Fibroblast of skin of right biceps (primary cell): ENCODE measurements around the gene BLNK.
"Not testable (repeated sequence)": the region's sequence is repeated elsewhere in the genome, so short reads cannot be mapped to it uniquely, and the experiment has no call there.

Experiments used
- DNase-seq: peaks from one replicate; pipeline ENCODE4 v3.0.0-alpha.2; 2013

Gene BLNK

GRCh38 chr10:96218826-96219225 is 52.5 kb downstream of the BLNK start:
- no peak for DNase-seq

- DNase-seq, result no peak
Observed at GRCh38 chr10:96217711-96218110, 53.7 kb downstream of the BLNK start.

GRCh38 chr10:96216775-96217174 is 54.6 kb downstream of the BLNK start:
- DNase-seq, result no peak

- no peak for DNase-seq
Observed at GRCh38 chr10:96212911-96213310, 58.5 kb downstream of the BLNK start.

- DNase-seq, result no peak
Observed at GRCh38 chr10:96211764-96212163, 59.6 kb downstream of the BLNK start.

- no peak for DNase-seq
Observed at GRCh38 chr10:96208946-96209345, 62.4 kb downstream of the BLNK start.

GRCh38 chr10:96208271-96208670 is 63.1 kb downstream of the BLNK start:
- DNase-seq, result no peak

GRCh38 chr10:96205580-96205979 is 65.8 kb downstream of the BLNK start:
- no peak for DNase-seq

GRCh38 chr10:96201525-96201924 is 69.8 kb downstream of the BLNK start:
- no peak for DNase-seq

- DNase-seq, result not testable (repeated sequence)
Observed at GRCh38 chr10:96189505-96189904, 81.9 kb downstream of the BLNK start.

GRCh38 chr10:96188916-96189315 is 82.5 kb downstream of the BLNK start:
- peak; percentile 40 for DNase-seq

- no peak for DNase-seq
Observed at GRCh38 chr10:96188421-96188820, 82.9 kb downstream of the BLNK start.

- no peak for DNase-seq
Observed at GRCh38 chr10:96176985-96177384, 94.4 kb downstream of the BLNK start.

GRCh38 chr10:96172666-96173065 is 98.7 kb downstream of the BLNK start:
- DNase-seq, result no peak

- DNase-seq, result no peak
Observed at GRCh38 chr10:96170230-96170629, 101.1 kb downstream of the BLNK start.

- peak; percentile 2 for DNase-seq
Observed at GRCh38 chr10:96168546-96168945, 102.8 kb downstream of the BLNK start.

- no peak for DNase-seq
Observed at GRCh38 chr10:96165726-96166125, 105.6 kb downstream of the BLNK start.

GRCh38 chr10:96153070-96153469 is 118.3 kb downstream of the BLNK start:
- peak; percentile 1 for DNase-seq

GRCh38 chr10:96152437-96152836 is 118.9 kb downstream of the BLNK start:
- DNase-seq, result no peak
